HG03196 (cell line): Measurements from ENCODE around the gene CEACAM19.
"Not testable (repeated sequence)": the region's sequence is repeated elsewhere in the genome, so short reads cannot be mapped to it uniquely, and the experiment has no call there.

Experiments used
- ATAC-seq: cut with Tn5 transposase; IDR thresholded peaks from one replicate; pipeline ENCODE4 v1.9.1; 2021; ENCODE audit not compliant: unreplicated experiment

The CEACAM19 gene

DNA sequence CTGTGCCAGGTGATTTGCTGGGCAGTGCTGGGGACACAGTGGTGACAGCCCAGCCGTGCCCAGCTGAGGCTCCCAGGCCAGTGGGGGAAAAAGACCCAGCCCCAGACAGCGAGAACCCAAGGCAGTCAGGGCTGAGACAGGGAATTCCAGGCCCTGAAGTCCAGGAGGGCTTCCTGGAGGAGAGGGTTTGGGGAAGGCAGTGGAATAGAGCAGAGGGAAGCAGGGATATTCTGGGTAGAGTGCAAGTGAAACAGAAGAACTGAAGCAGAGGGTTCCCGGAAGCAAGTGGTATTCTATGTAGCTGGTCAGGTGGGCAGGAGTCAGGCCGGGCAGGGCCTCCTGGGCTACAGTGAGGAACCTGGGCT lies 26.4 kb downstream of the CEACAM19 start:
- no peak for ATAC-seq

DNA sequence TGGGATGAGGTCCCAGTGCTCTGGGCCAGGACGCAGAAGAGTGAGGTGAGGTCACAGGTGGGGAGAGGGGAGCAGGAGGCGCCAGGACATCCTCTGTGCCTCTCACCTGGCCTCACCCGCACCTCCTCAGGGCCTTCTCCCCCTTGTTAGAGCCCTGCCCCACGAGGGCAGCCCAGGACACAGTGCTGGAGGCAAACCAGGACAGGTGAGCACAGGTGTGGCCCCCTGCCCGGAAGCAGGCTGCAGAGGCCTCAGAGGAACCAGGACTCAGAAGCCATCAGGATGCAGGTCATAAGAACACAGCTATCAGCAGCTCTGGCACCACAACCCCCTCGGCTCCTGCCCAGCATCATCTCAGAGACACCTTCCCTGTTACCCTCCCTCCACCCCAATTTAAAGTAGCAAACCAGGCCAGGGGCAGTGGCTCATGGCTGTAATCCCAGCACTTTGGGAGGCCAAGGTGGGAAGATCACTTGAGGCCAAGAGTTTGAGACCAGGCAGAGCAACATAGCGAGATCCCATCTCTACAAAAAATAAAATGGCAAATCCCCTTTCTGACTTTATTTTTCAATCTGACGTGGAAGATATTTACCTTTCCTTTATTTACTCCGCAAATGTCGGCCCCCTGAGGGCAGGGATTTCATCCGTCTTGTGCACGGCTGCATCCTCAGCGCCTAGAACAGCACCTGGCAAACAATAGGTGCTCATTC lies 27.4 kb downstream of the CEACAM19 start, which contains the start of gene CEACAM16:
Gene CEACAM16, plus strand, starts transcription at position 660 of the 710 bp plus-strand sequence. CDS start 2,306 bp downstream, outside the sequence.
- ATAC-seq, result no peak

DNA sequence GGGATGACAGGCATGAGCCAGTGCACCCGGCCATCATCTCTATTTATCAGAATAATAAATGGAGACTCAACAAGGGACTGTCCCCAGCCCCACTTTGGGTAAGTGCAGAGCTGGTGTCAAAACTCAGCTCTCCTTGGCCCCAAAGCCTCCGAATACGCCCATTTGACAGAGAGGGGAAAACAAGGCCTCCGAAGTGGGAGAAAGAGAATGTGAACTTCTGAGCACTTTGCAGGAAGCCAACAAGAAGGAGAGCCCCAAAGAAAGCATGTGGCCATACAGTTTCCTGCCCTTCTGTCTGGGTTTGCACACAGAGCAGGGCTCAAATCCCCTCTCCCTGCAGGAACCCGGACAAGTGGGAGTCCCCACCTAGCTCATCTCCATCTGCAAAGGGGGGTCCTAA lies 29.3 kb downstream of the CEACAM19 start:
- no peak for ATAC-seq

DNA sequence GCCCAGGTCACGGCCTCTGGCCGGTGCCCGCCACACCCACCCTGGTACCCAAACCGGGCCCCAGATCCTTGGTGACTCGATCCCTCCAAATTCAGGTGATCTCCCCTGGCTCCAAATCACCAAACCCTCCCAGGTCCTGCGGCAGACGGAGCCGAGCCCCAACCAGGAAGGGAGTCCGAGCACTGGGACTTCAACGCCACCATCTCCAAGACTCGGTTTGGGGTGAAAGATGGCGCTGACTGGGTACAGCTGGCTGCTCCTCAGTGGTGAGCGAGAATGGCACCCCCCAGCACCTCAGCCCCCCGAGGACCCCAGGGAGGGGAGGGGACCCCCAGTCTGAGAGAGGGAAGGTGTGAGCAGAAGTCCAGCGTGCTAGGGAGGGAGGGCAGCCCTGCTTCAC lies 29.9 kb downstream of the CEACAM19 start:
- no peak for ATAC-seq

DNA sequence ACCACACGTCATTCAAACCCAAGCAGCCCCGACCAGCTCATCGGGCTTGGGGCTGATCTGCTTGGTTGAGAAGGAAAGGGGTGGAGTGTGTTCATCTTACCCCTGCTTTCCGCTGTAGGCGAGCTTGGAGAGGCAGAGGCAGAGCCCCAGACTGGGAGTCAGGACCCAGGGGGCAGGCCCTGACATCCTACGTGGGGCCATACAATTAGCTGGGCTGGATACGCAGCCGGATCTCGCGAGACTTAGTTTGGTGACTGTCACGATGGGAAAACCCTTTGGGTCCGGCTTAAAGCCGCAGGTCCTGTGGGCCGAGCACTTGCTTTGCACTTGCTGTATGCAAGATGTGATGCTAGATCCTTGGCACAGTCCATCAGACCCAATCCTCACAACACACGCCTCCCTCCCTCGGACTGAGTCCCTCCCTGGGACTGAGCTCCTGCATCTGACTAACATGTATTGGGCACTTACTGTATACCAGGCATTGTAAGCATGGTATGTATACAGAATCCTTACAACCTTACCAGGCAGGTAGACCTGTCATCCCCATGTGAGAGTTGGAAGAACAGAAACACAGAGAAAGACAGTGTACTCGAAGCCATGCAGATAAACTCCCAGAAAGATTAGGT lies 31.4 kb downstream of the CEACAM19 start:
- no peak for ATAC-seq

DNA sequence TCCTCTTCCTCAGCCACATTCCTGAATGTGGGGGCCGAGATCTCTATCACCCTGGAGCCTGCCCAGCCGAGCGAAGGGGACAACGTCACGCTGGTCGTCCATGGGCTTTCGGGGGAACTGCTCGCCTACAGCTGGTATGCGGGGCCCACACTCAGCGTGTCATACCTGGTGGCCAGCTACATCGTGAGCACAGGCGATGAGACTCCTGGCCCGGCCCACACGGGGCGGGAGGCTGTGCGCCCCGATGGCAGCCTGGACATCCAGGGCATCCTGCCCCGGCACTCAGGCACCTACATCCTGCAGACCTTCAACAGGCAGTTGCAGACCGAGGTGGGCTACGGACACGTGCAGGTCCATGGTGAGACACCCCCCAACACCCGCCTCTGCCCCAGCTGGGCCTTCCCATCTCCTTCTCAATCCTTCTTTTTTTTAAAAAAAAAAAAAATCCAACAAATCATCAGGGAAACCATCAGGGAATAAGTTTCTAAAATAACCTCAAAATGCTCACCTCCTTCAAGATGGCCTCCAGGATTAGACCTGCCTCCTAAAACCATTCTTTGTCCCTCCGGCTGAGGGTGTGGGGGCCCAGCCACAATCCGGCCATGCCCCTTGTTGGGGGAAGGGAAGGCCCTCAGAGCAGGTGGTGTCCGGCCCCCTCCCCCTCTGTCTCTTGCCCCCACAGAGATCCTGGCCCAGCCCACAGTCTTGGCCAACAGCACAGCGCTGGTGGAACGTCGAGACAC lies 32.2 kb downstream of the CEACAM19 start:
- no peak for ATAC-seq

DNA sequence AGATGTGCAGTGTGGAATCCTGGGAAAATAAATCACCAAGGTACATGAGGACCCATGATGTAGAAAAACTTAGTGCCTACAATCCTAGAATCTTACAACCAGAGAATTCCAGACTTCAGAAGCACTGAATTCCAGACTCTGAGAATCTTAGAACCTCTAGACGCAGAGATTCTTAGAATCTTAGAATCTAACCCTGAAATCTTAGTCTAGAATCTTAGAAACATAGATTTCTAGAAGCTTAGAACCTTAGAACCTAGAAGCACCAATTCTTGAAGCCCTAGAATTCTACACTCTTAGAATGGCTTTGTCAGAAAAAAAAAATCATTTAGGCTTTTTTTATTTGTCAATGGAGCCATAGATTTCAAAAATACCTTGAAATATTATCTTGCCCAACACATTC lies 33.7 kb downstream of the CEACAM19 start:
- ATAC-seq, result no peak

DNA sequence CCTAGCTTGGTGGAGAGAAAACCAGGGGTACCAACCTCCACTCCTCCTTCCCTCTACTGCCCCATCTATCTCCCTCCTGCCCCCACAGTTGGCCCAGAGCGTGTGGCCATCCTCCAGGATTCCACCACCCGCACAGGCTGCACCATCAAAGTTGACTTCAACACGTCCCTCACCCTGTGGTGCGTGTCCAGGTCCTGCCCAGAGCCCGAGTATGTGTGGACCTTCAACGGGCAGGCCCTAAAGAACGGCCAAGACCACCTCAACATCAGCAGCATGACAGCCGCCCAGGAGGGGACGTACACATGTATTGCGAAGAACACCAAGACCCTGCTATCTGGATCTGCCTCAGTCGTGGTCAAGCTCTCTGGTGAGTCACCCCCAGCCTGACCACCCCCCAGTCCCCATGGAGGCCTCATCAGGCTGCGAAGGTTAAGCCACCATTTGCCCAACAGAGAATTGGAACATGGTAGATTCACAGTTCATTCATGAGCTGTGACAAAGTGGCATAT lies 34.3 kb downstream of the CEACAM19 start:
- ATAC-seq, result no peak

DNA sequence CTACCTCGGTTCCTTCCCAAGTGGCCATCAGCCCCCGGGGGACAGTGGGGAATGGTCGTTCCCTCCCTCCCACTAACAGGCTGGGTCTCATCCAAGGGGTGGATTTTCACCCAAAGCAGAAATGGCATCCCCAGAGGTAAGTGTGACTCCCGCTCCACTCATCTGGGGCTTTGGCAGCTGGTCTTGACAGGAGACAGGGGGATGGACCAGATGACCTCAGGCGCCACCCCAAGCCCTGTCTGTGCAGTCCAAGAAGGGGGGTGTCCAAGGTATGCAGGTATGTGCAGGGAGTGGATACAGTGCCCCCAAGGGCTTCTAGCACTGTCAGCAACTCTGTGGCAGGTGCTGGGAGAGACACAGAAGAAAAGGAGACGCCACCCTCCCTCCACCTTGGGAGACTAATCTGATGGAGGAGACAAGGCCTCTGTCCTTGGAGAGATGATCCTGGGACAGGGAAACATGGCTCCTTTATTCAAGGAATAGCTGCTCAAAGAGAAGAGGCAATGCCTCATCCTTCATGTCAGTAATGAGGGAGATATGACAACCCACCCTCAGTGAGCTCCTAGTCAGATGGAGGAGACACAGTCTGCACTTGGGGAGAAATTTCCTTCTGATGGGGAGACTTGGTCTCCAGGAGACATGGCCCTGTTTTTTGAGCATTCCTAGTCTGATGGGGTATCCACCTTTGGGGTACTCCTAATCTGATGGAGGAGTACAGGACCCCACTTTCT lies 35.4 kb downstream of the CEACAM19 start:
- no peak for ATAC-seq

DNA sequence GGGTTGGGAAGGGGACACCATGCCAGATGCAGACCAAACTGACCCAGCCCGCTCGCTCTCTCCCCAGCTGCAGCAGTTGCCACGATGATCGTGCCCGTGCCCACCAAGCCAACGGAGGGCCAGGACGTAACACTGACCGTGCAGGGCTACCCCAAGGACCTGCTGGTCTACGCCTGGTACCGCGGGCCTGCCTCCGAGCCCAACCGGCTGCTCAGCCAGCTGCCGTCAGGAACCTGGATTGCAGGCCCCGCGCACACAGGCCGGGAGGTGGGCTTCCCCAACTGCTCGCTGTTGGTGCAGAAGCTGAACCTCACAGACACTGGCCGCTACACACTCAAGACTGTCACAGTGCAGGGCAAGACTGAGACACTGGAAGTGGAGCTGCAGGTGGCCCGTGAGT lies 36.5 kb downstream of the CEACAM19 start:
- no peak for ATAC-seq

DNA sequence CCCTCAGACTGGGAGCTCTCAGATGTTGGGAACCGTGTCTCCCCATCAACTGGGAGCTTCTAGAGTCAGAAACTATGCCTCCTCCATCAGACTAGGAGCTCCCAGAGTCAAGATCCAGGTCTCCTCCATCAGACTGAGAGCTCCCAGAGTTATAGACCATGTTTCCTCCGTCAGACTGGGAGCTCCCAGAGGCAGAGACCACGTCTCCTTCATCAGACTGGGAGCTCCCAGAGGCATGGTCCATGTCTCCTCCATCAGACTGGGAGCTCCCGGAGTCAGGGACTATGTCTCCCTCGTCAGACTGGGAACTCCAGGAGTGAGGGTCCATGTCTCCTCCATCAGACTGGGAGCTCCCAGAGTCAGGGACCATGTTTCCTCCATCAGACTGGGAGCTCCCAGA lies 37.7 kb downstream of the CEACAM19 start:
- ATAC-seq, result no peak

DNA sequence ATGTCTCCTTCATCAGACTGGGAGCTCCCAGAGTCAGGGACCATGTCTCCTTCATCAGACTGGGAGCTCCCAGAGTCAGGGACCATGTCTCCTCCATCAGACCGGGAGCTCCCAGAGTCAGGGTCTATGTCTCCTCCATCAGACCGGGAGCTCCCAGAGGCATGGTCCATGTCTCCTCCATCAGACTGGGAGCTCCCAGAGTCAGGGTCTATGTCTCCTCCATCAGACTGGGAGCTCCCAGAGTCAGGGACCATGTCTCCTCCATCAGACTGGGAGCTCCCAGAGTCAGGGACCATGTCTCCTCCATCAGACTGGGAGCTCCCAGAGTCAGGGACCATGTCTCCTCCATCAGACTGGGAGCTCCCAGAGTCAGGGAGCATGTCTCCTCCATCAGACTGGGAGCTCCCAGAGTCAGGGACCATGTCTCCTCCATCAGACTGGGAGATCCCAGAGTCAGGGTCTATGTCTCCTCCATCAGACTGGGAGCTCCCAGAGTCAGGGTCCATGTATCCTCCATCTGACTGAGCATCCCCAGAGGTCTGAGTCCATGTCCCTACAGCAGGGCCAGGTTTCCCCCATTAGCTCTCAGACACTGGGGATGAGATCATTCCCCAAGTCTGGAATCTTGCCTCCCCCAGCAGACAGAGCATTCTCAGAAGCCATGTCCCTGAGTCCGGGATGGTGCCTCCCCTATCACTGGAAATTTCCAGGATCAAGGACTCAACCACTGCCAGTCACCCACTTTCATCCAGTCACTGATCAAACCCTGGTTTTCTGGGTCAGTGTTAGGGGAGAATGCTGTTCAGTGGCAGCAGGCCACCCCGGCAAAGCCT lies 38.4 kb downstream of the CEACAM19 start:
- ATAC-seq, result not testable (repeated sequence)

DNA sequence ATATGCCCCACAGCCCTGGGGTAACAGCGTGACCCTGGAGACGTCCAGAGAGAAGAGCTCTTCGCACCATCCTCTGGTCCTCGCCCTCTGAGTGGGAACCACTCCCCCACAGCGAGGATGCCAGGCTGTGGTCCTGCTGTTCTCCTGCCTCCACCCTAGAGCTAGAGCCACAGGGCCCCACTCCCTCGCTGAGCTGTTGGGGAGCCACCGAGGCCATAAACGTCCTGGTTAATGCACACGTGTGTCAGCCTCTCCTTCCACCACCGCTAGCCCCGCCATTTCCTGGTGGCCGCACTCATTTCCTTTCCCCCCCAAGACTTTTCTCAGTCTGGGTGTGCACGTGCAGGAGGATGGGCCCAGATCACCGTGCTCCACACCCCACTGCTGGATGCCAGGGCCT lies 39.2 kb downstream of the CEACAM19 start:
- no peak for ATAC-seq

DNA sequence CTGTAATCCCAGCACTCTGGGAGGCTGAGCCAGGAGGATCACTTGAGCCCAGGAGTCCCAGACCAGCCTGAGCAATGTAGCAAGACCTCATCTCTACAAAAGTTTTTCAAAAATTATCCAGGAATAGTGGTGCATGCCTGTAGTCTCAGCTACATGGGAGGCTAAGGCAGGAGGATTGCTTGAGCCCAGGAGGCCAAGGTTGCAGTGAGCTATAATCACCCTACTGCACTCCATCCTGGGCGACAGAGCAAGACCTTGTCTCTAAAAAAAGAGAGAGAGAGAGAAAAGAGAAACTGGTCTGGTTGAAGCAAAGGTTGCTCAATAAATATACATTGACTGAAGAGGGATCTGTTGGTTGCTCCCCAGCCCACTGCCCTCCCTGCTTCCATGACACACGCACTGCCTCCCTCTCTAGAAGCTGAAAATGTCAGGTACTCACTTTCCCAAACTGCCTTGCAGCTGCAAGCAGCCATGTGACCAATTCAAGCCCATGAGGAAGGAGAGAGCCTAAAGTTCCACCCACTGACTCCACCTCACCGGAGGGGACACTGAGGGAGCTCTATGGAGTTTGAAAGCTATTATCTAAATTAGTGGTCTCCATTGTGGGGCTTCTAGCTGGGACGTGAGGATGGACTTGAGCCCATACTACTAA lies 41.7 kb downstream of the CEACAM19 start:
- ATAC-seq, result no peak

DNA sequence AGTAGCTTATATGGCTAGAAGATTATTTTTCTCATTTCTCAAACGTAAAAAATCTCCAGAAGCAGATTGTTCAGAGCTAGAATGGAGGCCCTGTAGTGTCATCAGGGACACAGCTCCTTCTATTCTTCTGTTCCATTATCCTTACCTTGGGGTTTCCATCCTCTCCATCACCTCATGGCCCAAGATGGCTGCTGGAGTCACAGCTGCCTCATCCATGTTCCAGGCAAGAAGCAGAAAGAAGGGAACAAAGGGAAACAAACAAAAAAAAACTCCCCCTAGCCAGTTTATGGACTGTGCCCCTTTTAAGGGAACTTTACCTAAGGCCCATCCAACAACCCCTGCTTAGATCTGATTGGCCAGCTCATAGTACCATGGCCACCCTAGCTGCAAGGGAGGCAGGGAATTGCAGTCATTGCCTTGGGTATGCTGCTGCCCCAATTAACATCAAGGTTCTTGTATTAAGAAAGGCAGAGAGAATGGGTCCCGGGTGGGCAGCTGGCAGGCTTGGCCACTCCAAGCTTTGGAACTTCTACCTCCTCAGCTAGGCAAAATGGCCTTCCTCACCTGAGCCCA lies 43.4 kb downstream of the CEACAM19 start:
- no peak for ATAC-seq

DNA sequence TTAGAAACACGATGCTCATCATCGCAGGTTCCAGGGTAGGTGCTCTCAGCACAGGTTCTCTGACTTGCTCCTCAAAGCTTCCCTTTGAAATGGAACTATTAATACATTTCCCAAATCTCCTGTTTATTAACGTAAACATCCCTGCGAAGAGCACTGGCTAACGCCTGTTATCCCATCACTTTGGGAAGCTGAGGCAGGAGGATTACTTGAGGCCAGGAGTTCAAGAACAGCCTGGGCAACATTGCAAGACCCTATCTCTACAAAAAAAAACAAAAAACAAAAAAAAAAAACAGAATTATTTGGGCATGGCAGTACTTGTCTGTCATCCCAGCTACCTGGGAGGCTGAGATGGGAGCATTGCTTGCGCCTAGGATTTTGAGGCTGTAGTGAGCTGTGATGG lies 46.3 kb downstream of the CEACAM19 start:
- ATAC-seq, result no peak

DNA sequence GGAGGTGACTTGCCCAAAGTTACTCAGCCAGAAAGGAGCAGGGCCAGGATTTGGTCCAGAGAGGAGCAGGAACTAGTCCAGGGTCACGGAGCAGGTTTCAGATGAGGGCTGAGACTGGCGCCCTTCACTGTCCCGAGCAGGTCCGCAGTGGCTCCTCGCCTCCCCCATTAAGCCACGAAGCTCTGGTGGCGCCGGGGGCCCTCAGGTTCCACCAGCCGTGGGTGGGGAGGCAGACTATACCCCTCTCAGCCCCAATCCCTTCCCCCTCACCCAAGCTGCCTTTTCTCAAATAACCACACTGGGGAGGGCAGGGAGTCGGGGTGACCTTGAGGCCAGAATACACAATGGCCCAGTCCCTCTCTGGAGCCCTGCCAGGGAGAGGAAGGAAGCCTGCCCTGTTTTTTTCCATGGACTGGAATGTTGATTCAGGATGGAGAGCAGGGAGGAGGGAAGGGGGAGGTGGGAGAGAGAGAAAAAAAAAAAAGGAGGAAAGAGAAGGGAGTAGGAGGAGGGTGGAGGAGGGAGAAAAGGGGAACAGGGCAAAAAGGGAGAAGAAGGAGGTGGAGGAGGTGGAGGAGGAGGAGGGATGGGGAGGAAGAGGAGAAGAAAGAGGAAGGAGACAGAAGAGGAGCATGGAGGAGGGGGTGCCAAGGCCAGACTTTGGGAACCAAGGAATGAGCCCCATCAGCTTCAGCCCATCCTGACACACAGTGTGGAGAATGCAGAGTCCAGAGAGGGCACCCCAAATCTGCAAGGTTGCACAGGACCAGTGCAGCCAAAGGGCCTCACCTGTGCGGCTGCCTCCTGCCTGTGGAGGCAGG lies 47.4 kb downstream of the CEACAM19 start:
- no peak for ATAC-seq

DNA sequence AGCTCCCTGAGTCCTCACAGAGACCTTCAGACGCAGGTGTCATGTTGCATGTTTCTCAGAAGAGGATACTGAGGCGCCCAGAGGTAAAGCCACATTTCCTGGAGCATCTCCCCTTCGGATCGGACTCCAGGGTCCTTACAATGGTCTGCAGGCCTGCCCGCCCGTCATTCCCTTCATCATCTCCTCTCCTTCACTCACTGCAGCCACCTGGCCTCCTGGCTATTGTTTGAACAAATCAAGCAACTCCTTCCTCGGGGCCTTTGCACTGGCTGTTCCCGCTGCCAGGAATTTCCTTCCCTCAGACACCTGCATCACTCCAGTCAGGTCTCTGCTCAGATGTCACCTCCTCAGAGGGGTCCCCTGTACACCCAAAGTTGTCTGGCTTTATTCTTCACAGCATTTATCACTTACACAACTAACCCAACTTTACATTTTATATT lies 48.0 kb downstream of the CEACAM19 start:
- no peak for ATAC-seq

DNA sequence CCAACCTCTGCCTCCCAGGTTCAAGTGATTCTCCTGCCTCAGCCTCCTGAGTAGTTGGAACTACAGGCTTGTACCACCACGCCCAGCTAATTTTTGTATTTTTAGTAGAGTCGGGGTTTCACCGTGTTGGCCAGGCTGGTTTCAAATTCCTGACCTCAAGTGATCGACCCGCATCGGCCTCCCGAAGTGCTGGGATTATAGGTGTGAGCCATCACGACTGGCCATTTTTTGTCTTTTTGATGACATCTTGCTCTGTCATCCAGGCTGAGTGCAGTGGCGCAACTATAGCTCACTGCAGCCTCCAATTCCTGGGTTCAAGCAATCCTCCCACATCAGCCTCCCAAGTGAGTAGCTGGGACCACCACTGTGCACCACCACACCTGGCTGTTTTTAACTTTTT lies 49.1 kb downstream of the CEACAM19 start:
- ATAC-seq, result not testable (repeated sequence)
